Naive thymus-derived CD4-positive, alpha-beta T cell (primary cell): Measurements from ENCODE around the gene HDAC4. TPM values are rescaled to one million over a fixed set of nuclear protein-coding genes. Genes with fewer than 3 reads are reported as not detected.

Experiments used
- ATAC-seq: fragments of 150-1000 bp; cut with Tn5 transposase; 2 replicates; pipeline ENCODE4 v1.10.0; 2021; ENCODE audit warnings: mild to moderate bottlenecking, moderate library complexity
- CTCF ChIA-PET: fragments of 350-600 bp; sonication (Branson Sonifier 250); formaldehyde crosslinking; loops from one replicate; lab custom pipeline; 2021; ENCODE audit warnings: antibody characterized with exemption; lab: Charles Lee
- POLR2A ChIA-PET: fragments of 350-600 bp; sonication (Branson Sonifier 250); formaldehyde crosslinking; loops from one replicate; lab custom pipeline; 2021; ENCODE audit warnings: antibody characterized with exemption, inconsistent platforms; lab: Charles Lee
- DNase-seq, 9 donors: peaks; one replicate each; pipeline versions ENCODE4 v3.0.0 to v3.0.0-alpha.2; 2020 to 2022; ENCODE audit warnings: mixed read lengths in 1 of 9
- H3K27ac ChIP-seq: one replicate; pipeline ENCODE4 v1.7.0; 2013; ENCODE audit warnings: mild to moderate bottlenecking, low read depth, low read length, moderate library complexity
- H3K27me3 ChIP-seq, 2 donors: one replicate each; pipeline ENCODE4 v1.7.0; 2013; ENCODE audit warnings: low read length in 2 of 2, mild to moderate bottlenecking in 2 of 2, moderate library complexity in 2 of 2; ENCODE audit not compliant: control insufficient read depth in 2 of 2, insufficient read depth in 2 of 2
- H3K36me3 ChIP-seq, 3 experiments: 1 replicate in 2 of 3; 2 replicates in 1 of 3; pipeline ENCODE4 v1.7.0; 2013; ENCODE audit warnings: low read length in 3 of 3, mild to moderate bottlenecking in 3 of 3, moderate library complexity in 1 of 3; ENCODE audit not compliant: insufficient read depth in 3 of 3, control insufficient read depth in 2 of 3
- H3K4me1 ChIP-seq, 2 donors: one replicate each; pipeline ENCODE4 v1.7.0; 2013; ENCODE audit warnings: low read length in 2 of 2, mild to moderate bottlenecking in 2 of 2, moderate library complexity in 1 of 2; ENCODE audit not compliant: control insufficient read depth in 2 of 2, insufficient read depth in 2 of 2
- H3K4me3 ChIP-seq: 2 replicates; pipeline ENCODE4 v1.7.0; 2013; ENCODE audit warnings: mild to moderate bottlenecking, low read length
- H3K9me3 ChIP-seq, 3 experiments: 1 replicate in 2 of 3; 2 replicates in 1 of 3; pipeline ENCODE4 v1.7.0; 2013; ENCODE audit warnings: low read length in 3 of 3; ENCODE audit not compliant: control insufficient read depth in 2 of 3
- H3K27ac Mint-ChIP-seq, 9 donors: one replicate each; pipeline ENCODE4 v1.8.0; 2020 to 2022; ENCODE audit warnings: mixed read lengths in 9 of 9, mild to moderate bottlenecking in 8 of 9, moderate library complexity in 5 of 9, inconsistent platforms in 2 of 9
- H3K27me3 Mint-ChIP-seq, 5 donors: one replicate each; pipeline ENCODE4 v1.8.0; 2021 to 2022; ENCODE audit warnings: mixed read lengths in 5 of 5, mild to moderate bottlenecking in 1 of 5
- H3K36me3 Mint-ChIP-seq, 5 donors: one replicate each; pipeline ENCODE4 v1.8.0; 2020 to 2022; ENCODE audit warnings: mixed read lengths in 5 of 5, mild to moderate bottlenecking in 3 of 5, inconsistent platforms in 1 of 5
- H3K4me1 Mint-ChIP-seq, 7 donors: one replicate each; pipeline ENCODE4 v1.8.0; 2020 to 2022; ENCODE audit warnings: mixed read lengths in 7 of 7, mild to moderate bottlenecking in 3 of 7, inconsistent platforms in 1 of 7
- H3K4me3 Mint-ChIP-seq, 10 donors: one replicate each; pipeline ENCODE4 v1.8.0; 2020 to 2022; ENCODE audit warnings: mild to moderate bottlenecking in 10 of 10, mixed read lengths in 10 of 10, moderate library complexity in 6 of 10, inconsistent platforms in 2 of 10
- H3K9me3 Mint-ChIP-seq, 11 donors: one replicate each; pipeline ENCODE4 v1.8.0; 2020 to 2022; ENCODE audit warnings: mixed read lengths in 11 of 11, mild to moderate bottlenecking in 4 of 11, inconsistent platforms in 1 of 11, moderate library complexity in 1 of 11
- intact Hi-C, 2 donors: fragments of 100-400 bp; cut with micrococcal nuclease; formaldehyde crosslinking; loops; one replicate each; pipeline ENCODE4 v1.15.1; 2023
- polyA plus RNA-seq, 2 donors: library from polyadenylated mRNA; unstranded; fragments of 300-500 nt; fragmentation: Illumina TruSeq; gene quantifications; one replicate each; pipeline ENCODE4 v1.2.3, GENCODE V29; 2021
- total RNA-seq, 6 experiments: library from RNA in 5 of 6; stranded (reverse) in 5 of 6; gene quantifications; 1 replicate in 5 of 6; 2 replicates in 1 of 6; pipeline ENCODE4 v1.2.3 and lab custom pipeline; 2021 to 2026

Gene HDAC4
- total and polyA plus RNA-seq, 7 experiments from 2014 or later: 7.4 to 101 (median 55.3) TPM

DNA sequence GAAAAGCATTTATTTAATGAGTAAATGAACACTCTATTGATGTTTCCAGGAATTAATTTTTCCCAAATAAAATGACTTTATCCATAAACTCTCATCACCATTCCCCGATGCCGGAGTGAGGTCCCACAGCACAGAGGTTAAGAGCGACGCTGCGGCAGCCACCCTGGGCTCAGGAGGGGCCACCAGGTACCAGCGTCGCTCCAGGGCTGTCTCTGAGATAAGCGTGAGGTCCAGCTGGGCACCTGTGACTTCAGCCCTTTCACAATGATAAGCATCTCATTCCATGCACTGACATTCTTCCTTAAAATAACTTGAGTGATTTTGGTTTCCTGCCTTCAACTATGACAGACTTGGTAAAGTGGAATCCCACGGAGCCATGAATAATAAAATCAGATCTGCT, 370.9 kb downstream of the HDAC4 start:
- no peaks in the 10 kb centered on the region for H3K27me3 ChIP-seq
- Mint-ChIP-seq H3K27me3 (peaks cover 7 to 29% (median 27%) of the 10 kb centered on the region in 5 donors), H3K27ac (no peak overlapping the region), H3K36me3 (no peaks in the 10 kb centered on the region), H3K4me3 (no peak overlapping the region), H3K4me1 (no peaks in the 10 kb centered on the region), H3K9me3 (no peaks in the 10 kb centered on the region)
- no peak overlapping the region for H3K27ac ChIP-seq
- H3K4me3 ChIP-seq: no peak overlapping the region
- H3K36me3 ChIP-seq: no peaks in the 10 kb centered on the region
- DNase-seq (no peak), ATAC-seq (no peak)
- CTCF ChIA-PET: no interaction called here
- intact Hi-C loops: loop anchor here in 1 of 2 donors (10.0 kb wide), 1 partner anchor 965 kb away; no protein-coding TSS in a partner anchor
- POLR2A ChIA-PET: no interaction called here
- no peaks in the 10 kb centered on the region for H3K4me1 ChIP-seq
- H3K9me3 ChIP-seq: no peaks in the 10 kb centered on the region

- Mint-ChIP-seq H3K36me3 (no peaks in the 10 kb centered on the region), H3K4me3 (no peak overlapping the region), H3K27ac (no peak overlapping the region), H3K9me3 (no peaks in the 10 kb centered on the region), H3K27me3 (peaks cover 7 to 24% (median 20%) of the 10 kb centered on the region in 5 donors), H3K4me1 (no peaks in the 10 kb centered on the region)
- Histone ChIP-seq H3K27me3 (no peaks in the 10 kb centered on the region), H3K36me3 (no peaks in the 10 kb centered on the region), H3K9me3 (no peaks in the 10 kb centered on the region), H3K4me3 (no peak overlapping the region), H3K27ac (no peak overlapping the region), H3K4me1 (no peaks in the 10 kb centered on the region)
- DNase-seq (no peak), ATAC-seq (no peak)
- CTCF ChIA-PET: no interaction called here
- POLR2A ChIA-PET: no interaction called here
- intact Hi-C loops: no loop called here
These were observed 372.6 kb downstream of the HDAC4 start for GRCh38 chr2:239028253-239028619.

DNA sequence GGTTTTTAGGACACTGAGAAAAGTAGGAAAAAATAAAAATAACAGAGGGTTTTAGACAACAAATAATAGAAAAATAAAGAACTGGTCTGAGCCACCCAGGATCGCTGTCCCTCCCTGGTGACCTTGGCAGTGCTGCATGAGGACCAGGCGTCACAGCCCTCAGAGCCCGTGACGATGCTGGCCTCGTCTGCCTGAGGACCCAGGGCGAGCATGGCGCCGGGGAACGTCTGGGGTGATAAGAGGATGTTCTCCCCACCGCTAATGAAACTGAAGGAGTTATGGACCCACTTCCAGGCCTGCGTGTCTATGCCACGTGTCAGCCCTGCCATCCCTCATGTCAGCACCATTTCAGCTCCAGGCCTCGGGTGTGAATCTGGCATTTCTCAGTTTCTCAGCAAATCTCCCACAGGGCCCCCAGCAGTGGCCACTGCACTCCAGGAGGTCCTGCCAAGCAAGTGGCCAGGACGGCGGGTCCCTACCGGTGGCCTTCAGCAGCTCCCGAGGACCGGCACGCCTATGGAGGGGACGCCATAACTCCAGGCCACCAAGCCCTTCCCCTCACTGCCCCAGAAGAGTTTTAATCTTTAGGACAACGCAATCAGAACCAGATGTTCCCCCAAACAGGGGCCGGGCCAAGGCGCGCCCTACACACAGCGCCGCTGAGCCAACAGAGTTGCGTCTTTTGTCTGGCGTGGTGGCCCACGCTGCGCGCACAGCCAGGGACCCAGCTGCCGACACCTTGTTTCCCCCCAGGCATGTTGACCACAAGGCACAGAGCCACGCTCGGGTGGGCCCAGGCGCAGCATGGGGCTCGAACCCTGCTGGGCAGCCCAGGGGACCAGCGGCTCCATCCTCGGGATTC, 373.2 kb downstream of the HDAC4 start:
- Mint-ChIP-seq H3K27ac (no peak overlapping the region), H3K27me3 (peaks cover 5 to 23% (median 16%) of the 10 kb centered on the region in 5 donors), H3K4me1 (no peaks in the 10 kb centered on the region), H3K36me3 (no peaks in the 10 kb centered on the region), H3K9me3 (no peaks in the 10 kb centered on the region), H3K4me3 (no peak overlapping the region)
- no peaks in the 10 kb centered on the region for H3K27me3 ChIP-seq
- CTCF ChIA-PET: no interaction called here
- intact Hi-C loops: no loop called here
- no peaks in the 10 kb centered on the region for H3K4me1 ChIP-seq
- no peaks in the 10 kb centered on the region for H3K36me3 ChIP-seq
- H3K4me3 ChIP-seq: no peak overlapping the region
- H3K27ac ChIP-seq: no peak overlapping the region
- POLR2A ChIA-PET: no interaction called here
- no peak for DNase-seq
- ATAC-seq: no peak
- H3K9me3 ChIP-seq: no peaks in the 10 kb centered on the region

GRCh38 chr2:239026711-239027361, 374.0 kb downstream of the HDAC4 start:
- H3K27ac Mint-ChIP-seq: no peak overlapping the region
- no peaks in the 10 kb centered on the region for H3K4me1 ChIP-seq
- H3K4me3 Mint-ChIP-seq: no peak overlapping the region
- intact Hi-C loops: no loop called here
- H3K9me3 ChIP-seq: no peaks in the 10 kb centered on the region
- H3K36me3 ChIP-seq: no peaks in the 10 kb centered on the region
- ATAC-seq (no peak), DNase-seq (no peak)
- peaks cover 0 to 27% (median 10%) of the 10 kb centered on the region in 5 donors for H3K27me3 Mint-ChIP-seq
- no peaks in the 10 kb centered on the region for H3K9me3 Mint-ChIP-seq
- no peaks in the 10 kb centered on the region for H3K36me3 Mint-ChIP-seq
- no peaks in the 10 kb centered on the region for H3K27me3 ChIP-seq
- no peaks in the 10 kb centered on the region for H3K4me1 Mint-ChIP-seq
- POLR2A ChIA-PET: no interaction called here
- CTCF ChIA-PET: no interaction called here
- H3K27ac ChIP-seq: no peak overlapping the region
- H3K4me3 ChIP-seq: no peak overlapping the region

DNA sequence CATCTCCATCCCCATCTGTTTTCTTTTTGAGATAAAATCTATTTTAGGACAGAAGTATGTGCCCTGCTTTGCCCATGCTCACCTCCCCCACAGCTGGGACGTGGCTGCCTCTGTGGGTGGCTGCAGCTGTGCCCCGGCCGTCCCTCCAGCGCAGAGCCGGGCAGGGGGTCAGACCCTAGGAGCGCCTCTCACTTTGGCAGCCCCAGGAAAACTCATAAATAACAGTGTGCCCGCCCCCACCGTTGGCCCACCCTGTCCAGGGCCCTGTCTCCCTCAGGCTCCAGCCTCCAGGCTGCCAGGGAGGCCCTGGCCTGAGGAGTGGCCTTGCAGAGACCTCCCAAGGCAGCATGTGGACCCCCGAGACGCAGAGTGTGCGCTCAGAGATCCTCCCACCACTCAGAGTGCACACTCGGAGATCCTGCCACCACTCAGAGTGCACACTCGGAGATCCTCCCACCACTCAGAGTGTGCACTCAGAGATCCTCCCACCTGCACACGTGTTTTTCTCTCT, 374.8 kb downstream of the HDAC4 start:
- no peaks in the 10 kb centered on the region for H3K4me1 ChIP-seq
- ChIA-PET CTCF (no interaction called here), POLR2A (no interaction called here)
- intact Hi-C loops: no loop called here
- no peak for DNase-seq
- H3K27ac ChIP-seq: no peak overlapping the region
- H3K4me3 ChIP-seq: no peak overlapping the region
- H3K4me1 Mint-ChIP-seq: no peaks in the 10 kb centered on the region
- peaks cover 0 to 31% (median 4%) of the 10 kb centered on the region in 5 donors for H3K27me3 Mint-ChIP-seq
- H3K27me3 ChIP-seq: no peaks in the 10 kb centered on the region
- no peak overlapping the region for H3K4me3 Mint-ChIP-seq
- H3K36me3 ChIP-seq: no peaks in the 10 kb centered on the region
- no peaks in the 10 kb centered on the region for H3K9me3 ChIP-seq
- ATAC-seq: no peak
- H3K36me3 Mint-ChIP-seq: no peaks in the 10 kb centered on the region
- H3K27ac Mint-ChIP-seq: no peak overlapping the region
- H3K9me3 Mint-ChIP-seq: no peaks in the 10 kb centered on the region

GRCh38 chr2:239025096-239025801, 375.6 kb downstream of the HDAC4 start:
- ChIA-PET CTCF (no interaction called here), POLR2A (no interaction called here)
- no peaks in the 10 kb centered on the region for H3K36me3 Mint-ChIP-seq
- no peak overlapping the region for H3K27ac ChIP-seq
- DNase-seq (no peak), ATAC-seq (no peak)
- H3K36me3 ChIP-seq: no peaks in the 10 kb centered on the region
- no peaks in the 10 kb centered on the region for H3K27me3 ChIP-seq
- H3K4me3 ChIP-seq: no peak overlapping the region
- H3K4me3 Mint-ChIP-seq: no peak overlapping the region
- H3K27ac Mint-ChIP-seq: no peak overlapping the region
- H3K4me1 Mint-ChIP-seq: no peaks in the 10 kb centered on the region
- no peaks in the 10 kb centered on the region for H3K9me3 Mint-ChIP-seq
- peaks cover 0 to 27% (median 2%) of the 10 kb centered on the region in 5 donors for H3K27me3 Mint-ChIP-seq
- no peaks in the 10 kb centered on the region for H3K9me3 ChIP-seq
- H3K4me1 ChIP-seq: no peaks in the 10 kb centered on the region
- intact Hi-C loops: no loop called here
